ENCODE results near the gene ASB1. TPM values are rescaled to one million over a fixed set of nuclear protein-coding genes. Genes with fewer than 3 reads are reported as not detected.

ASB1 gene
- total and polyA plus RNA-seq, 4 donors: 20.0 to 45.2 (median 37.0) TPM

DNA sequence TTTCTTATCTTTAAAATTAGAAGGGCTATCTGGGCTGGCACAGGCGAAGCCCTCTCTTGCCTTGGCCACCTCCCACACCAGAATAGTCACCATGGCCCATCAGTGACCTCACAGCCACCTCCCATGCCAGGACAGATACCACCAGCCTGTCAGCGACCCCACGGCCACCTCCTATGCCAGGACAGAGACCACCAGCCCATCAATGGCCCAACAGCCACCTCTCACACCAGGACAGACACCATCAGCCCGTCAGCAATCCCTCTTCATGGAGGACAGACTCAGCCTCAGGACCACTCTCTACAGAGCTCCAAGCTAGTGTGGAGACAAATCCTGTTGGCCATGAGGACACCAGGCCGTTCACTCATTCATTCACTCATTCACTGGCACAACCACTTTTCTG is 74.6 kb downstream of the ASB1 start:
- no peak for DNase-seq

More for the DNA sequence above, 74.6 kb downstream of the ASB1 start:
- Histone ChIP-seq H3K4me3 (ENCODE audit: low read length in 2 of 2) (no peak overlapping the region), H3K36me3 (ENCODE audit: control insufficient read depth in 1 of 2, insufficient read depth in 2 of 2, low read length in 1 of 2) (no peaks in the 10 kb centered on the region), H3K9me3 (ENCODE audit: control insufficient read depth, low read length) (no peaks in the 10 kb centered on the region), H3K27me3 (ENCODE audit: control insufficient read depth in 1 of 2, insufficient read depth in 2 of 2, low read length in 1 of 2) (no peaks in the 10 kb centered on the region), H3K27ac (ENCODE audit: low read depth in 1 of 2, low read length in 2 of 2) (no peak overlapping the region), H3K4me1 (ENCODE audit: control insufficient read depth in 1 of 2, insufficient read depth in 2 of 2, low read length in 2 of 2) (no peaks in the 10 kb centered on the region)
- intact Hi-C loops (cut with DNase I): no loop called here
- WGBS, 2 donors: 87 to 92% methylated on average over 5 of the region's 5 CpGs
- no peak for ATAC-seq (ENCODE audit: low FRiP score)

Other genes starting within 250 kb of the ASB1 start
- gene ILKAP, start 223.2 kb upstream of the ASB1 start, total RNA-seq: 10 to 100 TPM; 48.4 to 50.7 TPM
- gene ILKAP, start 223.2 kb upstream of the ASB1 start, polyA plus RNA-seq: 100 to 1,000 TPM in 1 of 2 donors, 10 to 100 TPM in 1; 19.4 to 149 TPM
- 1 to 10 TPM; 3.3 to 5.2 TPM for gene HES6, start 186.9 kb upstream of the ASB1 start, total RNA-seq
- 1 to 10 TPM; 3.3 to 9.4 TPM for gene HES6, start 186.9 kb upstream of the ASB1 start, polyA plus RNA-seq
- 10 to 100 TPM; 22.0 to 25.1 TPM for gene PER2, start 138.3 kb upstream of the ASB1 start, total RNA-seq
- gene PER2, start 138.3 kb upstream of the ASB1 start, polyA plus RNA-seq: 1 to 10 TPM; 2.0 to 6.1 TPM
- gene TRAF3IP1, start 106.4 kb upstream of the ASB1 start, total RNA-seq: 10 to 100 TPM; 21.0 to 21.5 TPM
- gene TRAF3IP1, start 106.4 kb upstream of the ASB1 start, polyA plus RNA-seq: 10 to 100 TPM; 14.4 to 15.8 TPM